Neural cell (in vitro differentiated cells): ENCODE measurements around the gene VIPAS39. TPM values are rescaled to one million over a fixed set of nuclear protein-coding genes. Genes with fewer than 3 reads are reported as not detected.

ENCODE experiments used
- H2AFZ ChIP-seq: fragments of 200-600, 300-800 bp; sonication (generic), shearing (Covaris generic); 2 replicates; pipeline ENCODE4 v1.6.0; 2014; ENCODE audit warnings: low read depth, mild to moderate bottlenecking, antibody characterized with exemption, low read length, moderate library complexity
- H3F3A ChIP-seq: fragments of 200-600 bp; shearing (Covaris generic); 2 replicates; pipeline ENCODE4 v1.6.1; 2016; ENCODE audit warnings: mild to moderate bottlenecking, moderate library complexity, mixed read lengths, antibody characterized with exemption, low read length; ENCODE audit not compliant: insufficient read depth, poor library complexity, severe bottlenecking
- H3K27ac ChIP-seq: fragments of 200-600, 300-800 bp; sonication (generic), shearing (Covaris generic); 2 replicates; pipeline ENCODE4 v1.5.1; 2014; ENCODE audit warnings: mild to moderate bottlenecking, low read length, moderate library complexity
- H3K27me3 ChIP-seq: fragments of 300-800, 200-600 bp; sonication (generic), shearing (Covaris generic); 2 replicates; pipeline ENCODE4 v1.6.0; 2014; ENCODE audit warnings: mild to moderate bottlenecking, low read depth, low read length, moderate library complexity; ENCODE audit not compliant: insufficient read depth
- H3K36me3 ChIP-seq: fragments of 300-800, 200-600 bp; sonication (generic), shearing (Covaris generic); 2 replicates; pipeline ENCODE4 v1.5.1; 2014; ENCODE audit warnings: mild to moderate bottlenecking, antibody characterized with exemption, low read length, moderate library complexity; ENCODE audit not compliant: insufficient read depth
- H3K4me2 ChIP-seq: fragments of 300-800, 200-600 bp; sonication (generic), shearing (Covaris generic); 2 replicates; pipeline ENCODE4 v1.6.0; 2014; ENCODE audit warnings: mild to moderate bottlenecking, low read length
- H3K4me3 ChIP-seq: fragments of 300-800, 200-600 bp; sonication (generic), shearing (Covaris generic); 2 replicates; pipeline ENCODE4 v1.5.1; 2014; ENCODE audit warnings: mild to moderate bottlenecking, low read length, moderate library complexity
- H3K79me2 ChIP-seq: fragments of 200-600 bp; shearing (Covaris generic); replicated peaks from 2 replicates; pipeline ENCODE4 v1.6.0; 2014; ENCODE audit warnings: mild to moderate bottlenecking, low read length, moderate library complexity; ENCODE audit not compliant: insufficient read depth
- H3K9ac ChIP-seq: fragments of 300-800, 200-600 bp; sonication (generic), shearing (Covaris generic); 2 replicates; pipeline ENCODE4 v1.6.1; 2016; ENCODE audit warnings: mild to moderate bottlenecking, low read length, mixed read lengths
- H3K9me2 ChIP-seq: fragments of 200-600 bp; shearing (Covaris generic); 2 replicates; pipeline ENCODE4 v1.6.1; 2016; ENCODE audit warnings: mild to moderate bottlenecking, low read length, mixed read lengths; ENCODE audit not compliant: insufficient read depth
- H3K9me3 ChIP-seq: fragments of 200-600, 300-800 bp; sonication (generic), shearing (Covaris generic); 2 replicates; pipeline ENCODE4 v1.6.1; 2016; ENCODE audit warnings: mild to moderate bottlenecking, mixed run types, low read length, moderate library complexity, mixed read lengths
- H4K20me1 ChIP-seq: fragments of 200-600 bp; shearing (Covaris generic); 2 replicates; pipeline ENCODE4 v1.6.1; 2016; ENCODE audit warnings: mild to moderate bottlenecking, mixed run types; ENCODE audit not compliant: insufficient read depth
- EP300 ChIP-seq: fragments of 450-650 bp; conservative IDR thresholded peaks from 2 replicates; pipeline ENCODE4 v1.6.1; 2014; ENCODE audit warnings: antibody characterized with exemption, mild to moderate bottlenecking, moderate library complexity; ENCODE audit not compliant: poor library complexity, severe bottlenecking
- EZH2 ChIP-seq: fragments of 200-600, 300-800 bp; shearing (Covaris generic), sonication (generic); IDR thresholded peaks from 2 replicates; pipeline ENCODE4 v1.6.1; 2014; ENCODE audit warnings: antibody characterized with exemption, low read length, borderline replicate concordance, mild to moderate bottlenecking; ENCODE audit not compliant: insufficient read depth, poor library complexity, severe bottlenecking
- MXI1 ChIP-seq: fragments of 450-650 bp; conservative IDR thresholded peaks from 2 replicates; pipeline ENCODE4 v1.6.1; 2014; ENCODE audit warnings: antibody characterized with exemption, mild to moderate bottlenecking; ENCODE audit not compliant: poor library complexity, severe bottlenecking
- POLR2AphosphoS5 ChIP-seq: IDR thresholded peaks from 2 replicates; pipeline ENCODE4 v1.6.1; 2012
- RAD21 ChIP-seq: fragments of 450-650 bp; conservative IDR thresholded peaks from 2 replicates; pipeline ENCODE4 v1.6.1; 2014; ENCODE audit warnings: antibody characterized with exemption, mild to moderate bottlenecking, moderate library complexity
- SMC3 ChIP-seq: fragments of 450-650 bp; conservative IDR thresholded peaks from 2 replicates; pipeline ENCODE4 v1.6.1; 2014; ENCODE audit warnings: antibody characterized with exemption, mild to moderate bottlenecking, moderate library complexity; ENCODE audit not compliant: poor library complexity
- TAF1 ChIP-seq: IDR thresholded peaks from 2 replicates; pipeline ENCODE4 v1.6.1; 2012; ENCODE audit warnings: low read depth
- polyA plus RNA-seq: library from polyadenylated mRNA; depleted of rRNA; stranded (reverse); fragments of >200 nt; gene quantifications from 2 replicates; pipeline ENCODE4 v1.2.3, GENCODE V29; 2014
- TF ChIP-seq, protein P1 (sequence below): fragments of 450-650 bp; IDR thresholded peaks from 2 replicates; pipeline ENCODE4 v1.5.1; 2014; ENCODE audit warnings: antibody characterized with exemption, mild to moderate bottlenecking, moderate library complexity; ENCODE audit not compliant: poor library complexity, severe bottlenecking
- TF ChIP-seq, protein P2 (sequence below): IDR thresholded peaks from 2 replicates; pipeline ENCODE4 v1.6.1; 2012; ENCODE audit warnings: borderline replicate concordance

VIPAS39 gene
- polyA plus RNA-seq, 1 donor from 2014 or later, result 39.5 TPM

DNA sequence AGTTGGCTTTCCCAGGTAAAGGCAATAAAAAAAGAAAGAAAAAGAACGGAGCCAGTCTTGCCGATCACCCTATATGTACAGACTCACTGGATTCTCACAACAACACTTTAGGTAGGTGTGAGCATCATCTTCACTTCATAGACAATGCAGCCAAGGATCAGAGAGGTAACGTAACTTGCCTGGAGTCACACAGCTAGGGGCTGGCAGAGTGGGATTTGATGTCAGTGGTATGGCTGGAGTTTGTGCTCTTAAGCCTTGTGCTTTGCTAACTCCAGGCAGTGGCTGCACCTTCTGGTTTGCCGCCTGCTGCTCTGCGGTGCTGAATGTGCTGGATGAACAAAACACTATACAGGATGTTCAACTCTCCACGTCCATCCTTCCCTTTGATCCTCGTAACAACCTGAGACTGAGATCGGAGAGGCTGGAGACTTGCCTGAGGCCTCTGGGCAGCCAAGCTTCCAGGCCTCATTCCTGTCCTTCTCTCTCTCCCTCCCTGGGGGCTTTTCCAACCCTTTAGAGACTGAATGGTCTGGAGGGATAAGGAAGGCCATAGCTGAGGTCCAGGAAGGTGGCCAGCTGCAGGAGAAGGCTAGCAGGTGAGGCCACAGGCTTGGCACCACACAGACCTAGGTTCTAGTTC lies 33.1 kb upstream of the VIPAS39 start:
- Histone ChIP-seq H4K20me1 (no peaks in the 10 kb centered on the region), H3K4me3 (no peak overlapping the region), H3K9me2 (no peaks in the 10 kb centered on the region), H3K9ac (no peak overlapping the region), H3K27me3 (no peaks in the 10 kb centered on the region), H3F3A (no peaks in the 10 kb centered on the region), H3K79me2 (no peaks in the 10 kb centered on the region), H3K27ac (no peak overlapping the region), H2AFZ (no peak overlapping the region), H3K4me2 (no peak overlapping the region), H3K9me3 (no peaks in the 10 kb centered on the region), H3K36me3 (no peaks in the 10 kb centered on the region)
- no peak for TF ChIP-seq RAD21
- TF ChIP-seq TAF1, result no peak

DNA sequence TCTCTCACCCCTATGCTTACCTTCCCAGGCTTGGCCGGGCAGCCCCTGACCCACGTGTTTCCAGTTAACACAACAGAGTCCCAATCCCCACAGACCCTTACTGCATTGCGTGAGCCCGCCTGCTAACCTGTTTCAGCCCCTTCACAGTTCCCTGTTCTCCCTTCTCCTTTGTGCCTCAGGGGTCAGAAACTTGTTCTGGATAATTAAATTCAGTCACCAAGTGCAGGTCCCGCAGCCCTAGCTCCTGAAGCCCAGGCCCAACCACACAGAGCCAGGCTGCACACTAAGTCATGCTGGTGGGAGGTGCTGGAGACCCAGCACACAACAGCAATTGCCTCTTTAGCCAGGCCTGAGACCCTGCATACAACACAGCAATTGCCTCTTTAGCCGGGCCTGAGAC lies 31.6 kb upstream of the VIPAS39 start:
- Histone ChIP-seq H3K9ac (no peak overlapping the region), H3K27me3 (no peaks in the 10 kb centered on the region), H4K20me1 (no peaks in the 10 kb centered on the region), H3K27ac (no peak overlapping the region), H3K9me3 (no peaks in the 10 kb centered on the region), H3K4me2 (no peak overlapping the region), H2AFZ (no peak overlapping the region), H3K9me2 (no peaks in the 10 kb centered on the region), H3K79me2 (no peaks in the 10 kb centered on the region), H3K4me3 (no peak overlapping the region), H3K36me3 (no peaks in the 10 kb centered on the region), H3F3A (no peaks in the 10 kb centered on the region)
- TF ChIP-seq MXI1 (no peak), TAF1 (no peak), EZH2 (no peak), POLR2AphosphoS5 (no peak), RAD21 (no peak)

DNA sequence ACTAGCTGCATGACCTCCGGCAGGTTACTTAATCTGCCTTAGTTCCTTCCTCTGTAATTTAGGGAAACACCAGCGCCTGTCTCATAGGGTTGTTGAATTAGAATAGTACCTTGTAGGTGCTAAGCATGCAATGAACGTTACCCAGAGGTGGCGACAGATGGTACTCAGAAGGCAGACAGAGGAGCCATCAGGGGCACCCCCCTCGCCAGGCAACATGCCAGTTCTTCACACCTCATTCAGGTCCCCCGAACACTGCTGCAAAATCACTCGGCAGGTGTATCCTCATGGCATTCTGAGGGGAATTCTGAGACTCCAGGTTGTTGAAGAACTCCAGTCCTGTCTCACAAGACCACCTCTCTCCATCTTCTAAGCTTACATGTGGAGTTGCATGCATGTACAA lies 31.2 kb upstream of the VIPAS39 start:
- H3K36me3 ChIP-seq, result no peaks in the 10 kb centered on the region
- no peaks in the 10 kb centered on the region for H3K79me2 ChIP-seq
- no peak overlapping the region for H3K4me3 ChIP-seq
- no peak overlapping the region for H3K9ac ChIP-seq
- TF ChIP-seq EZH2 (no peak), SMC3 (no peak), RAD21 (no peak), POLR2AphosphoS5 (no peak), MXI1 (no peak), TAF1 (no peak), EP300 (no peak)
- TF ChIP-seq, protein P1, sequence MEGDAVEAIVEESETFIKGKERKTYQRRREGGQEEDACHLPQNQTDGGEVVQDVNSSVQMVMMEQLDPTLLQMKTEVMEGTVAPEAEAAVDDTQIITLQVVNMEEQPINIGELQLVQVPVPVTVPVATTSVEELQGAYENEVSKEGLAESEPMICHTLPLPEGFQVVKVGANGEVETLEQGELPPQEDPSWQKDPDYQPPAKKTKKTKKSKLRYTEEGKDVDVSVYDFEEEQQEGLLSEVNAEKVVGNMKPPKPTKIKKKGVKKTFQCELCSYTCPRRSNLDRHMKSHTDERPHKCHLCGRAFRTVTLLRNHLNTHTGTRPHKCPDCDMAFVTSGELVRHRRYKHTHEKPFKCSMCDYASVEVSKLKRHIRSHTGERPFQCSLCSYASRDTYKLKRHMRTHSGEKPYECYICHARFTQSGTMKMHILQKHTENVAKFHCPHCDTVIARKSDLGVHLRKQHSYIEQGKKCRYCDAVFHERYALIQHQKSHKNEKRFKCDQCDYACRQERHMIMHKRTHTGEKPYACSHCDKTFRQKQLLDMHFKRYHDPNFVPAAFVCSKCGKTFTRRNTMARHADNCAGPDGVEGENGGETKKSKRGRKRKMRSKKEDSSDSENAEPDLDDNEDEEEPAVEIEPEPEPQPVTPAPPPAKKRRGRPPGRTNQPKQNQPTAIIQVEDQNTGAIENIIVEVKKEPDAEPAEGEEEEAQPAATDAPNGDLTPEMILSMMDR, result no peak
- TF ChIP-seq, protein P2, sequence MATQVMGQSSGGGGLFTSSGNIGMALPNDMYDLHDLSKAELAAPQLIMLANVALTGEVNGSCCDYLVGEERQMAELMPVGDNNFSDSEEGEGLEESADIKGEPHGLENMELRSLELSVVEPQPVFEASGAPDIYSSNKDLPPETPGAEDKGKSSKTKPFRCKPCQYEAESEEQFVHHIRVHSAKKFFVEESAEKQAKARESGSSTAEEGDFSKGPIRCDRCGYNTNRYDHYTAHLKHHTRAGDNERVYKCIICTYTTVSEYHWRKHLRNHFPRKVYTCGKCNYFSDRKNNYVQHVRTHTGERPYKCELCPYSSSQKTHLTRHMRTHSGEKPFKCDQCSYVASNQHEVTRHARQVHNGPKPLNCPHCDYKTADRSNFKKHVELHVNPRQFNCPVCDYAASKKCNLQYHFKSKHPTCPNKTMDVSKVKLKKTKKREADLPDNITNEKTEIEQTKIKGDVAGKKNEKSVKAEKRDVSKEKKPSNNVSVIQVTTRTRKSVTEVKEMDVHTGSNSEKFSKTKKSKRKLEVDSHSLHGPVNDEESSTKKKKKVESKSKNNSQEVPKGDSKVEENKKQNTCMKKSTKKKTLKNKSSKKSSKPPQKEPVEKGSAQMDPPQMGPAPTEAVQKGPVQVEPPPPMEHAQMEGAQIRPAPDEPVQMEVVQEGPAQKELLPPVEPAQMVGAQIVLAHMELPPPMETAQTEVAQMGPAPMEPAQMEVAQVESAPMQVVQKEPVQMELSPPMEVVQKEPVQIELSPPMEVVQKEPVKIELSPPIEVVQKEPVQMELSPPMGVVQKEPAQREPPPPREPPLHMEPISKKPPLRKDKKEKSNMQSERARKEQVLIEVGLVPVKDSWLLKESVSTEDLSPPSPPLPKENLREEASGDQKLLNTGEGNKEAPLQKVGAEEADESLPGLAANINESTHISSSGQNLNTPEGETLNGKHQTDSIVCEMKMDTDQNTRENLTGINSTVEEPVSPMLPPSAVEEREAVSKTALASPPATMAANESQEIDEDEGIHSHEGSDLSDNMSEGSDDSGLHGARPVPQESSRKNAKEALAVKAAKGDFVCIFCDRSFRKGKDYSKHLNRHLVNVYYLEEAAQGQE, result no peak
- no peaks in the 10 kb centered on the region for H3F3A ChIP-seq
- H2AFZ ChIP-seq, result no peak overlapping the region
- no peak overlapping the region for H3K4me2 ChIP-seq
- no peaks in the 10 kb centered on the region for H3K9me3 ChIP-seq
- no peaks in the 10 kb centered on the region for H3K27me3 ChIP-seq
- H3K27ac ChIP-seq, result no peak overlapping the region
- no peaks in the 10 kb centered on the region for H3K9me2 ChIP-seq
- H4K20me1 ChIP-seq, result no peaks in the 10 kb centered on the region
